ENCODE results near the gene CYP46A1.

- TF ChIP-seq CTCF (conservative IDR thresholded peaks at IDR 0.05 in 1 of 2, IDR thresholded peaks at IDR 0.05 in 1 of 2; ENCODE audit: extremely low read depth in 1 of 2, insufficient read depth in 1 of 2, low read depth in 1 of 2, low read length in 2 of 2) (no peak), EZH2 (IDR thresholded peaks at IDR 0.05; ENCODE audit: borderline replicate concordance, low read length) (no peak)
These were observed 73.4 kb downstream of the CYP46A1 start for GRCh38 chr14:99757331-99758070.

All from mammary epithelial cell (primary cell).